H9 (cell line): ENCODE results near the gene UCHL1. TPM values are rescaled to one million over a fixed set of nuclear protein-coding genes. Genes with fewer than 3 reads are reported as not detected.

ENCODE experiments used
- DNase-seq: peaks from one replicate; pipeline ENCODE4 v3.0.0-alpha.2; 2017
- H2AFZ ChIP-seq: one replicate; pipeline ENCODE4 v1.6.1; 2013; ENCODE audit warnings: mild to moderate bottlenecking, low read length, control low read depth, moderate library complexity
- H2AK5ac ChIP-seq: 2 replicates; pipeline ENCODE4 v1.6.1; 2013; ENCODE audit warnings: low read length, control low read depth, mixed read lengths; ENCODE audit not compliant: insufficient read length
- H2BK120ac ChIP-seq: one replicate; pipeline ENCODE4 v1.6.1; 2013; ENCODE audit warnings: low read depth, mild to moderate bottlenecking, low read length, control low read depth, inconsistent platforms; ENCODE audit not compliant: poor library complexity, severe bottlenecking
- H2BK12ac ChIP-seq: 2 replicates; pipeline ENCODE4 v1.6.1; 2013; ENCODE audit warnings: low read length, control low read depth, mixed read lengths, low read depth; ENCODE audit not compliant: insufficient read length
- H2BK15ac ChIP-seq: 2 replicates; pipeline ENCODE4 v1.6.1; 2013; ENCODE audit warnings: low read depth, low read length, control low read depth
- H2BK20ac ChIP-seq: one replicate; pipeline ENCODE4 v1.6.1; 2013; ENCODE audit warnings: low read depth, mild to moderate bottlenecking, low read length, control low read depth, inconsistent platforms; ENCODE audit not compliant: poor library complexity, severe bottlenecking
- H2BK5ac ChIP-seq: 2 replicates; pipeline ENCODE4 v1.6.1; 2013; ENCODE audit warnings: low read length, control low read depth, mixed read lengths; ENCODE audit not compliant: insufficient read length
- H3K14ac ChIP-seq: 2 replicates; pipeline ENCODE4 v1.6.1; 2013; ENCODE audit warnings: low read length, control low read depth; ENCODE audit not compliant: insufficient read depth
- H3K18ac ChIP-seq: 2 replicates; pipeline ENCODE4 v1.6.1; 2013; ENCODE audit warnings: low read depth, mild to moderate bottlenecking, mixed read lengths, low read length, control low read depth; ENCODE audit not compliant: insufficient read length
- H3K23ac ChIP-seq: 2 replicates; pipeline ENCODE4 v1.6.1; 2013; ENCODE audit warnings: low read length, control low read depth, mixed read lengths, low read depth; ENCODE audit not compliant: insufficient read length
- H3K23me2 ChIP-seq: 2 replicates; pipeline ENCODE4 v1.6.1; 2013; ENCODE audit warnings: low read depth, mild to moderate bottlenecking, mixed read lengths, low read length, control low read depth; ENCODE audit not compliant: insufficient read length, poor library complexity, severe bottlenecking
- H3K27ac ChIP-seq: 2 replicates; pipeline ENCODE4 v1.5.1; 2013; ENCODE audit warnings: low read length, control low read depth, mixed read lengths, low read depth; ENCODE audit not compliant: insufficient read length
- H3K27me3 ChIP-seq: 2 replicates; pipeline ENCODE4 v1.6.1; 2013; ENCODE audit warnings: low read length, control low read depth, inconsistent platforms; ENCODE audit not compliant: insufficient read depth
- H3K4ac ChIP-seq: 2 replicates; pipeline ENCODE4 v1.6.1; 2013; ENCODE audit warnings: low read depth, mild to moderate bottlenecking, control low read depth, inconsistent platforms, low read length, moderate library complexity
- H3K4me1 ChIP-seq: 2 replicates; pipeline ENCODE4 v1.6.1; 2013; ENCODE audit warnings: low read length, control low read depth, inconsistent platforms; ENCODE audit not compliant: insufficient read depth
- H3K4me2 ChIP-seq: 2 replicates; pipeline ENCODE4 v1.6.1; 2013; ENCODE audit warnings: low read length, control low read depth, mixed read lengths; ENCODE audit not compliant: insufficient read length, insufficient read depth
- H3K56ac ChIP-seq: 2 replicates; pipeline ENCODE4 v1.6.1; 2013; ENCODE audit warnings: low read depth, mild to moderate bottlenecking, mixed read lengths, low read length, control low read depth; ENCODE audit not compliant: insufficient read length
- H3K79me1 ChIP-seq: 2 replicates; pipeline ENCODE4 v1.6.1; 2013; ENCODE audit warnings: low read depth, mild to moderate bottlenecking, moderate library complexity, low read length, control low read depth, inconsistent platforms; ENCODE audit not compliant: insufficient read depth, poor library complexity, severe bottlenecking
- H3K79me2 ChIP-seq: 2 replicates; pipeline ENCODE4 v1.6.1; 2013; ENCODE audit warnings: low read length, control low read depth, inconsistent platforms; ENCODE audit not compliant: insufficient read depth
- H3K9ac ChIP-seq: 2 replicates; pipeline ENCODE4 v1.6.1; 2013; ENCODE audit warnings: low read length, control low read depth, mixed read lengths; ENCODE audit not compliant: insufficient read length; ENCODE audit errors: extremely low read depth
- H3K9me3 ChIP-seq: one replicate; pipeline ENCODE4 v1.6.1; 2013; ENCODE audit warnings: low read depth, low read length, inconsistent platforms; ENCODE audit not compliant: control insufficient read depth
- H3T11ph ChIP-seq: one replicate; pipeline ENCODE4 v1.6.1; 2013; ENCODE audit warnings: mild to moderate bottlenecking, low read length, control low read depth, inconsistent platforms
- H4K20me1 ChIP-seq: one replicate; pipeline ENCODE4 v1.6.1; 2013; ENCODE audit not compliant: control insufficient read depth, insufficient read length, insufficient read depth
- H4K5ac ChIP-seq: 2 replicates; pipeline ENCODE4 v1.6.1; 2013; ENCODE audit warnings: low read depth, mild to moderate bottlenecking, mixed read lengths, low read length, control low read depth; ENCODE audit not compliant: insufficient read length
- H4K8ac ChIP-seq: replicated peaks from 2 replicates; pipeline ENCODE4 v1.6.1; 2013; ENCODE audit warnings: low read length, control low read depth, mixed read lengths, low read depth; ENCODE audit not compliant: insufficient read length
- H4K91ac ChIP-seq: 2 replicates; pipeline ENCODE4 v1.6.1; 2013; ENCODE audit warnings: low read depth, mild to moderate bottlenecking, moderate library complexity, mixed read lengths, low read length, control low read depth; ENCODE audit not compliant: insufficient read length
- H3K27ac Mint-ChIP-seq, 3 experiments: 2 replicates in 2 of 3; 3 replicates in 1 of 3; pipeline ENCODE4 v1.8.0; 2020 to 2021; ENCODE audit warnings: mixed read lengths in 3 of 3, mild to moderate bottlenecking in 1 of 3, moderate library complexity in 1 of 3
- H3K27me3 Mint-ChIP-seq: 2 replicates; pipeline ENCODE4 v1.8.0; 2021; ENCODE audit warnings: low read depth, mild to moderate bottlenecking, moderate library complexity, mixed read lengths
- H3K36me3 Mint-ChIP-seq, 3 experiments: 2 replicates in 2 of 3; 3 replicates in 1 of 3; pipeline ENCODE4 v1.8.0; 2020 to 2021; ENCODE audit warnings: low read depth in 3 of 3, mixed read lengths in 3 of 3; ENCODE audit not compliant: insufficient read depth in 1 of 3
- H3K4me1 Mint-ChIP-seq, 2 experiments: 2 replicates each; pipeline ENCODE4 v1.8.0; 2020; ENCODE audit warnings: mixed read lengths in 2 of 2
- H3K4me3 Mint-ChIP-seq, 2 experiments: 2 replicates in 1 of 2; 3 replicates in 1 of 2; pipeline ENCODE4 v1.8.0; 2020 to 2021; ENCODE audit warnings: mild to moderate bottlenecking in 2 of 2, mixed read lengths in 2 of 2, moderate library complexity in 1 of 2
- H3K9me3 Mint-ChIP-seq, 2 experiments: 2 replicates in 1 of 2; 3 replicates in 1 of 2; pipeline ENCODE4 v1.8.0; 2020; ENCODE audit warnings: mild to moderate bottlenecking in 2 of 2, mixed read lengths in 2 of 2, moderate library complexity in 1 of 2
- CTCF ChIP-seq: fragments of 200-600 bp; sonication (generic); conservative IDR thresholded peaks from 3 replicates; pipeline ENCODE4 v1.8.0; 2021; ENCODE audit warnings: antibody characterized with exemption, mild to moderate bottlenecking
- WGBS: extraction: QIAGEN DNeasy Blood & Tissue Kit; methylation state at CpG from one replicate; pipeline ENCODE4 v1.1.7; 2013; ENCODE audit warnings: missing lambda C conversion rate, low lambda C conversion rate, mixed read lengths; ENCODE audit not compliant: insufficient read length; ENCODE audit errors: extremely low coverage; 5-methylcytosine and 5-hydroxymethylcytosine counted together
- total RNA-seq: library from RNA; stranded (reverse); gene quantifications from 2 replicates; pipeline ENCODE4 v1.2.1, GENCODE V29; 2021

The UCHL1 gene
- total RNA-seq, 1 experiment from 2014 or later = 513 TPM

GRCh38 chr4:41299486-41299885 is 42.8 kb downstream of the UCHL1 start:
- H3K9me3 Mint-ChIP-seq = peaks cover 11 to 12% of the 10 kb centered on the region in 2 experiments
- Histone ChIP-seq H3K79me2 (no peaks in the 10 kb centered on the region), H2BK12ac (no peak overlapping the region), H3K18ac (no peak overlapping the region), H3K23ac (no peak overlapping the region), H2BK120ac (no peak overlapping the region), H3K23me2 (no peaks in the 10 kb centered on the region), H3K9me3 (peaks cover 12% of the 10 kb centered on the region), H3K4me2 (no peak overlapping the region), H2BK15ac (no peak overlapping the region), H3K4ac (no peak overlapping the region), H3K56ac (no peak overlapping the region), H3K14ac (no peak overlapping the region), H3K79me1 (no peaks in the 10 kb centered on the region), H3K27me3 (no peaks in the 10 kb centered on the region), H3T11ph (no peak overlapping the region), H3K4me1 (no peaks in the 10 kb centered on the region), H2BK5ac (no peak overlapping the region), H4K8ac (no peak overlapping the region), H4K91ac (no peak overlapping the region), H2AFZ (no peak overlapping the region), H2AK5ac (no peak overlapping the region), H2BK20ac (no peak overlapping the region), H4K20me1 (no peaks in the 10 kb centered on the region), H3K9ac (no peak overlapping the region), H4K5ac (no peak overlapping the region), H3K27ac (no peak overlapping the region)
- H3K27me3 Mint-ChIP-seq = peaks cover 4% of the 10 kb centered on the region; the same call in 1 of the 2 replicates
- peaks cover 0 to 10% (median 0%) of the 10 kb centered on the region in 3 experiments; a peak in 4 of 7 replicates for H3K36me3 Mint-ChIP-seq
- no peak overlapping the region for H3K4me3 Mint-ChIP-seq
- no peak overlapping the region for H3K27ac Mint-ChIP-seq
- no CpG with 5 or more reads among the region's 2 CpGs for WGBS
- TF ChIP-seq CTCF = no peak
- no peaks in the 10 kb centered on the region for H3K4me1 Mint-ChIP-seq
- no peak for DNase-seq
